KMS-11 (cell line): ENCODE measurements around the gene MYLIP.

Experiments used
- H2AFZ ChIP-seq: fragments of 200-600 bp; sonication (generic); 2 replicates; pipeline ENCODE4 v1.6.1; 2016; ENCODE audit warnings: antibody characterized with exemption, mixed run types, low read depth
- H3K27ac ChIP-seq: fragments of 200-600 bp; sonication (generic); 2 replicates; pipeline ENCODE4 v1.6.1; 2016; ENCODE audit warnings: mild to moderate bottlenecking, mixed run types
- H3K27me3 ChIP-seq: fragments of 200-600 bp; sonication (generic); 2 replicates; pipeline ENCODE4 v1.6.1; 2017; ENCODE audit warnings: mild to moderate bottlenecking, low read depth, mixed run types, moderate library complexity; ENCODE audit not compliant: insufficient read depth
- H3K36me3 ChIP-seq: fragments of 200-600 bp; sonication (generic); 2 replicates; pipeline ENCODE4 v1.6.1; 2017; ENCODE audit warnings: mild to moderate bottlenecking, mixed run types; ENCODE audit not compliant: insufficient read depth
- H3K4me1 ChIP-seq: fragments of 200-600 bp; sonication (generic); 2 replicates; pipeline ENCODE4 v1.6.1; 2016; ENCODE audit warnings: mild to moderate bottlenecking, low read depth, mixed run types; ENCODE audit not compliant: poor library complexity, severe bottlenecking
- H3K4me2 ChIP-seq: fragments of 200-600 bp; sonication (generic); 2 replicates; pipeline ENCODE4 v1.7.0; 2016; ENCODE audit warnings: mild to moderate bottlenecking, mixed run types
- H3K4me3 ChIP-seq: fragments of 200-600 bp; sonication (generic); IDR thresholded peaks from 2 replicates; pipeline ENCODE4 v1.6.1; 2017; ENCODE audit warnings: low read depth, low read length, mixed read lengths; ENCODE audit not compliant: insufficient read depth
- H3K79me2 ChIP-seq: fragments of 200-600 bp; sonication (generic); 2 replicates; pipeline ENCODE4 v1.6.1; 2016; ENCODE audit warnings: low read depth, mixed run types; ENCODE audit not compliant: insufficient read depth
- H3K9ac ChIP-seq: fragments of 200-600 bp; sonication (generic); 2 replicates; pipeline ENCODE4 v1.6.1; 2016; ENCODE audit warnings: mild to moderate bottlenecking, mixed run types
- H4K20me1 ChIP-seq: fragments of 200-600 bp; sonication (generic); 2 replicates; pipeline ENCODE4 v1.6.1; 2016; ENCODE audit warnings: mild to moderate bottlenecking, mixed run types; ENCODE audit not compliant: insufficient read depth
- CTCF ChIP-seq: fragments of 200-600 bp; sonication (generic); conservative IDR thresholded peaks from 2 replicates; pipeline ENCODE4 v1.6.1; 2017; ENCODE audit warnings: low read depth, mild to moderate bottlenecking, antibody characterized with exemption, low read length, moderate library complexity, mixed read lengths

The MYLIP gene

GRCh38 chr6:16128759-16129622, at the start of gene MYLIP:
MYLIP (plus strand) TSS chr6:16129086; CDS start chr6:16129323, 237 bp downstream.
- Histone ChIP-seq H3K9ac (peak within 1 kb of the TSS; percentile 88), H2AFZ (peak within 1 kb of the TSS; percentile 68; the same call in 1 of the 2 replicates), H3K4me1 (peaks cover 41% of the 10 kb centered on the region), H3K4me3 (no peak within 1 kb of the TSS), H4K20me1 (peaks cover 4% of the 10 kb centered on the region), H3K27ac (peak within 1 kb of the TSS; percentile 84), H3K4me2 (peak within 1 kb of the TSS; percentile 62), H3K79me2 (peaks cover 46% of the 10 kb centered on the region), H3K27me3 (no peaks in the 10 kb centered on the region), H3K36me3 (no peaks in the 10 kb centered on the region)
- peak; percentile 57 for TF ChIP-seq CTCF

- Histone ChIP-seq H3K27ac (no peak overlapping the region), H3K36me3 (no peaks in the 10 kb centered on the region), H3K4me3 (no peak overlapping the region), H3K79me2 (no peaks in the 10 kb centered on the region), H3K27me3 (no peaks in the 10 kb centered on the region), H2AFZ (no peak overlapping the region), H4K20me1 (no peaks in the 10 kb centered on the region), H3K4me1 (no peaks in the 10 kb centered on the region), H3K4me2 (no peak overlapping the region), H3K9ac (no peak overlapping the region)
- TF ChIP-seq CTCF: no peak
Measured at GRCh38 chr6:16079354-16079753, 49.5 kb upstream of the MYLIP start.

GRCh38 chr6:16080204-16080603, 48.7 kb upstream of the MYLIP start:
- H3K4me1 ChIP-seq: no peaks in the 10 kb centered on the region
- no peaks in the 10 kb centered on the region for H4K20me1 ChIP-seq
- no peak overlapping the region for H3K4me2 ChIP-seq
- no peaks in the 10 kb centered on the region for H3K27me3 ChIP-seq
- H2AFZ ChIP-seq: no peak overlapping the region
- H3K9ac ChIP-seq: no peak overlapping the region
- H3K27ac ChIP-seq: no peak overlapping the region
- no peaks in the 10 kb centered on the region for H3K36me3 ChIP-seq
- TF ChIP-seq CTCF: no peak
- H3K79me2 ChIP-seq: no peaks in the 10 kb centered on the region
- no peak overlapping the region for H3K4me3 ChIP-seq

DNA sequence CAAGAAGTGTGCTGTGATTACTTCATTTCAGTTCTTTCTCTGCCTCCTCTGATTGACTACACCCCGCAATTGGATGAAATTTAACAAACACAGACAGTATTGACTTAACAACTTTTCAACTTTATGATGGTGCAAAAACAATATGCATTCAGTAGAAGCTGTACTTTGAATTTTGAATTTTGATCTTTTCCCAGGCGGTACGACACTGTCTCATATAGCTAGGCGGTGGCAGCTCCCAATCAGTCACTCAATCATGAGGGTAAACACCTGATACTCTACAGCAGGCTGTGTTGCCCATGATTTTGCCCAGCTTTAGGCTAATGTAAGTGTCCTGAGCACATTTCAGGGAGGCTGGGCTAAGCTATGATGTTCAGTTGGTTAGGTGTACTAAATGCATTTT, 47.6 kb upstream of the MYLIP start:
- no peak for TF ChIP-seq CTCF

More for the DNA sequence above, 47.6 kb upstream of the MYLIP start:
- no peaks in the 10 kb centered on the region for H3K27me3 ChIP-seq
- no peak overlapping the region for H3K4me2 ChIP-seq
- H3K36me3 ChIP-seq: no peaks in the 10 kb centered on the region
- no peak overlapping the region for H3K4me3 ChIP-seq
- H3K79me2 ChIP-seq: no peaks in the 10 kb centered on the region
- no peak overlapping the region for H2AFZ ChIP-seq
- no peaks in the 10 kb centered on the region for H3K4me1 ChIP-seq
- H4K20me1 ChIP-seq: no peaks in the 10 kb centered on the region
- no peak overlapping the region for H3K27ac ChIP-seq
- no peak overlapping the region for H3K9ac ChIP-seq
